Tibial nerve (tissue), 4 donors: Measurements from ENCODE around the gene RCAN2.

Experiments used
- CTCF ChIP-seq, 5 experiments: fragments of 200-600 bp in 3 of 5; fragments of 450-650 bp in 2 of 5; sonication (generic) in 3 of 5; IDR thresholded peaks; one replicate each; pipeline ENCODE4 v1.5.1; 2016 to 2019; ENCODE audit warnings: antibody characterized with exemption in 5 of 5, mild to moderate bottlenecking in 3 of 5, moderate library complexity in 2 of 5
- EP300 ChIP-seq, 2 donors: sonication (generic); formaldehyde crosslinking; IDR thresholded peaks; one replicate each; pipeline ENCODE4 v1.6.1; 2017; ENCODE audit warnings: antibody characterized with exemption in 2 of 2, mild to moderate bottlenecking in 1 of 2
- POLR2A ChIP-seq, 2 donors: fragments of 450-650 bp; IDR thresholded peaks; one replicate each; pipeline ENCODE4 v1.6.1; 2017; ENCODE audit warnings: antibody characterized with exemption in 2 of 2, mild to moderate bottlenecking in 2 of 2, moderate library complexity in 2 of 2

- TF ChIP-seq CTCF (IDR thresholded peaks at IDR 0.05), result no peak
- TF ChIP-seq POLR2A (IDR thresholded peaks at IDR 0.05), result no peak
- TF ChIP-seq EP300 (IDR thresholded peaks at IDR 0.05), result no peak
Observed at GRCh38 chr6:46186583-46186982, 304.7 kb downstream of the RCAN2 start.
